Liver (tissue), 9 donors: Measurements from ENCODE around the gene TTC28. TPM values are rescaled to one million over a fixed set of nuclear protein-coding genes. Genes with fewer than 3 reads are reported as not detected.

Source experiments
- DNase-seq: peaks from one replicate; pipeline ENCODE4 v3.0.0-alpha.2; 2017; ENCODE audit warnings: low spot score
- H3K27ac ChIP-seq, 2 donors: one replicate each; pipeline ENCODE4 v1.7.0; 2013; ENCODE audit warnings: inconsistent platforms in 2 of 2, low read length in 2 of 2, control low read depth in 1 of 2, low read depth in 1 of 2, mild to moderate bottlenecking in 1 of 2
- H3K27me3 ChIP-seq, 4 donors: one replicate each; pipeline versions ENCODE4 v1.6.1 to v1.7.0; 2013; ENCODE audit warnings: low read length in 3 of 4, inconsistent platforms in 1 of 4, mild to moderate bottlenecking in 1 of 4, moderate library complexity in 1 of 4; ENCODE audit not compliant: control insufficient read depth in 4 of 4, insufficient read depth in 4 of 4
- H3K36me3 ChIP-seq, 4 donors: one replicate each; pipeline versions ENCODE4 v1.6.1 to v1.7.0; 2013; ENCODE audit warnings: low read length in 3 of 4, mild to moderate bottlenecking in 3 of 4, low read depth in 1 of 4, moderate library complexity in 1 of 4; ENCODE audit not compliant: control insufficient read depth in 4 of 4, insufficient read depth in 3 of 4
- H3K4me1 ChIP-seq, 4 donors: one replicate each; pipeline versions ENCODE4 v1.6.1 to v1.7.0; 2013; ENCODE audit warnings: low read length in 3 of 4, mild to moderate bottlenecking in 3 of 4, moderate library complexity in 1 of 4; ENCODE audit not compliant: control insufficient read depth in 4 of 4, insufficient read depth in 4 of 4
- H3K4me3 ChIP-seq, 3 donors: one replicate each; pipeline versions ENCODE4 v1.6.1 to v1.7.0; 2013; ENCODE audit warnings: low read length in 3 of 3, control low read depth in 1 of 3, low read depth in 1 of 3, mild to moderate bottlenecking in 1 of 3
- H3K9ac ChIP-seq, 2 donors: one replicate each; pipeline ENCODE4 v1.7.0; 2013; ENCODE audit warnings: low read length in 2 of 2, mild to moderate bottlenecking in 2 of 2, moderate library complexity in 2 of 2, control low read depth in 1 of 2, low read depth in 1 of 2
- H3K9me3 ChIP-seq, 4 donors: one replicate each; pipeline versions ENCODE4 v1.6.1 to v1.7.0; 2013; ENCODE audit warnings: low read length in 3 of 4; ENCODE audit not compliant: control insufficient read depth in 4 of 4
- ATF3 ChIP-seq: IDR thresholded peaks from 2 replicates; pipeline ENCODE4 v1.6.1; 2016; ENCODE audit warnings: antibody characterized with exemption
- CTCF ChIP-seq: fragments of 150-350 bp; IDR thresholded peaks from 2 replicates; pipeline ENCODE4 v1.5.1; 2017; ENCODE audit warnings: improper control_type of control experiment, low read depth, low read length; ENCODE audit not compliant: missing input control
- FOXA1 ChIP-seq: IDR thresholded peaks from 2 replicates; pipeline ENCODE4 v1.6.1; 2016; ENCODE audit warnings: antibody characterized with exemption
- FOXA2 ChIP-seq: IDR thresholded peaks from 2 replicates; pipeline ENCODE4 v1.6.1; 2016; ENCODE audit warnings: antibody characterized with exemption
- GABPA ChIP-seq, 2 donors: IDR thresholded peaks in 1 of 2; conservative IDR thresholded peaks in 1 of 2; 2 replicates each; pipeline ENCODE4 v1.6.1; 2016; ENCODE audit warnings: antibody characterized with exemption in 2 of 2, mild to moderate bottlenecking in 1 of 2, moderate library complexity in 1 of 2
- HNF4A ChIP-seq, 2 donors: conservative IDR thresholded peaks; 2 replicates each; pipeline ENCODE4 v1.6.1; 2016; ENCODE audit warnings: antibody characterized with exemption in 2 of 2, mild to moderate bottlenecking in 2 of 2
- HNF4G ChIP-seq: IDR thresholded peaks from 2 replicates; pipeline ENCODE4 v1.6.1; 2016; ENCODE audit warnings: antibody characterized with exemption
- JUND ChIP-seq, 2 donors: IDR thresholded peaks; 2 replicates each; pipeline ENCODE4 v1.6.1; 2016; ENCODE audit warnings: antibody characterized with exemption in 2 of 2
- MAX ChIP-seq: IDR thresholded peaks from 2 replicates; pipeline ENCODE4 v1.6.1; 2016; ENCODE audit warnings: antibody characterized with exemption
- NR2F2 ChIP-seq: IDR thresholded peaks from 2 replicates; pipeline ENCODE4 v1.6.1; 2016; ENCODE audit warnings: antibody characterized with exemption
- RAD21 ChIP-seq, 2 donors: IDR thresholded peaks; 2 replicates each; pipeline ENCODE4 v1.6.1; 2016; ENCODE audit warnings: antibody characterized with exemption in 2 of 2, mild to moderate bottlenecking in 2 of 2
- REST ChIP-seq: IDR thresholded peaks from 2 replicates; pipeline ENCODE4 v1.6.1; 2016; ENCODE audit warnings: antibody characterized with exemption, mild to moderate bottlenecking
- RXRA ChIP-seq, 2 donors: IDR thresholded peaks; 2 replicates each; pipeline ENCODE4 v1.6.1; 2017 to 2018; ENCODE audit warnings: antibody characterized with exemption in 2 of 2, mild to moderate bottlenecking in 1 of 2
- TAF1 ChIP-seq: conservative IDR thresholded peaks from 2 replicates; pipeline ENCODE4 v1.6.1; 2016; ENCODE audit warnings: antibody characterized with exemption, mild to moderate bottlenecking
- YY1 ChIP-seq: IDR thresholded peaks from 2 replicates; pipeline ENCODE4 v1.6.1; 2016; ENCODE audit warnings: antibody characterized with exemption, mild to moderate bottlenecking
- WGBS: extraction: QIAGEN DNeasy Blood & Tissue Kit; methylation state at CpG from one replicate; pipeline ENCODE4 v1.1.7; 2013; 5-methylcytosine and 5-hydroxymethylcytosine counted together
- polyA plus RNA-seq, 2 donors: library from polyadenylated mRNA; stranded (reverse) in 1 of 2; unstranded in 1 of 2; fragments of 200-250 nt in 1 of 2; fragments of >200 nt in 1 of 2; fragmentation: Nextera tagmentation in 1 of 2; extraction: Ambion mirVana in 1 of 2; gene quantifications; one replicate each; pipeline versions ENCODE4 v1.2.1 to v1.2.3, GENCODE V29; 2013 to 2015
- total RNA-seq, 2 donors: library from RNA; depleted of rRNA; stranded (reverse); fragments of >200 nt; gene quantifications; one replicate each; pipeline ENCODE4 v1.2.3, GENCODE V29; 2014
- TF ChIP-seq, protein P1 (sequence below): IDR thresholded peaks from 2 replicates; pipeline ENCODE4 v1.6.1; 2016; ENCODE audit warnings: antibody characterized with exemption
- donor health status: healthy.
- donor health status: healthy.
- donor health status: healthy.
- donor health status: healthy.
- donor health status: healthy.

The TTC28 gene
- total and polyA plus RNA-seq, 4 donors: 4.2 to 19.4 (median 5.9) TPM

DNA sequence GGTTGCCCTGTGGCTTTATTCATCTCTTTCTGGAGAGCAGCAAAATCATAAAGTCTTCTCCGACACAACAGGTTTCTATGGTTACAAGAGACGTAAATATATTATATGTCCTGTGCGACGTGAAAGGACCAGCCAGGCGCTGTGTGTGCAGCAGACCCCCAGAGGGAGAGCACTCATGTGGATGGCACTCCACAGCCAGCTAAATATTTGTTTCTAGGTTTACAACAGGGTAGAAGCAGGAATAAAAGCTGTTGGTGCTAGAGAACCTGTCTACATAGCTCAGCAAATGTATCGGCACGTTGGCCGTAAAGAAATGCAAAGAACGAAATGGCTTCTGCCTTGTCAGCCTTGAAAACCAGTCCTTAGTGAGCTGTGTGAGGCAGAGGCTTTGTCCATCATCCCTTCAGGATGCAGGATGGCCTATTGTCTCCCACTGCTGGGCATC is 626.8 kb downstream of the TTC28 start:
- no peaks in the 10 kb centered on the region for H3K9me3 ChIP-seq
- no peaks in the 10 kb centered on the region for H3K27me3 ChIP-seq
- no peak overlapping the region for H3K27ac ChIP-seq
- no peaks in the 10 kb centered on the region for H3K4me1 ChIP-seq
- no peak overlapping the region for H3K4me3 ChIP-seq
- TF ChIP-seq FOXA2 (no peak), ATF3 (no peak), TAF1 (no peak), YY1 (no peak), MAX (no peak), GABPA (IDR thresholded peaks at IDR 0.05 in 1 of 2, conservative IDR thresholded peaks at IDR 0.05 in 1 of 2) (no peak), FOXA1 (no peak)
- TF ChIP-seq, protein P1, sequence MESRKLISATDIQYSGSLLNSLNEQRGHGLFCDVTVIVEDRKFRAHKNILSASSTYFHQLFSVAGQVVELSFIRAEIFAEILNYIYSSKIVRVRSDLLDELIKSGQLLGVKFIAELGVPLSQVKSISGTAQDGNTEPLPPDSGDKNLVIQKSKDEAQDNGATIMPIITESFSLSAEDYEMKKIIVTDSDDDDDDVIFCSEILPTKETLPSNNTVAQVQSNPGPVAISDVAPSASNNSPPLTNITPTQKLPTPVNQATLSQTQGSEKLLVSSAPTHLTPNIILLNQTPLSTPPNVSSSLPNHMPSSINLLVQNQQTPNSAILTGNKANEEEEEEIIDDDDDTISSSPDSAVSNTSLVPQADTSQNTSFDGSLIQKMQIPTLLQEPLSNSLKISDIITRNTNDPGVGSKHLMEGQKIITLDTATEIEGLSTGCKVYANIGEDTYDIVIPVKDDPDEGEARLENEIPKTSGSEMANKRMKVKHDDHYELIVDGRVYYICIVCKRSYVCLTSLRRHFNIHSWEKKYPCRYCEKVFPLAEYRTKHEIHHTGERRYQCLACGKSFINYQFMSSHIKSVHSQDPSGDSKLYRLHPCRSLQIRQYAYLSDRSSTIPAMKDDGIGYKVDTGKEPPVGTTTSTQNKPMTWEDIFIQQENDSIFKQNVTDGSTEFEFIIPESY: no peak
- no peak for DNase-seq
- H3K36me3 ChIP-seq: no peaks in the 10 kb centered on the region
- no peak overlapping the region for H3K9ac ChIP-seq
- 93% methylated on average over 9 of the region's 9 CpGs for WGBS

- Histone ChIP-seq H3K27me3 (no peaks in the 10 kb centered on the region), H3K36me3 (peaks cover 0 to 2% (median 0%) of the 10 kb centered on the region in 4 donors), H3K9ac (no peak overlapping the region), H3K4me1 (no peaks in the 10 kb centered on the region), H3K27ac (no peak overlapping the region), H3K9me3 (no peaks in the 10 kb centered on the region), H3K4me3 (no peak overlapping the region)
- 52% methylated on average over 5 of the region's 5 CpGs for WGBS
- TF ChIP-seq NR2F2 (no peak), FOXA2 (no peak), RAD21 (IDR thresholded peaks at IDR 0.05) (peak; percentile 89 to 94), REST (no peak), JUND (IDR thresholded peaks at IDR 0.05) (no peak), FOXA1 (no peak), CTCF (peak; percentile 81), GABPA (IDR thresholded peaks at IDR 0.05 in 1 of 2, conservative IDR thresholded peaks at IDR 0.05 in 1 of 2) (no peak), ATF3 (no peak), HNF4G (no peak), HNF4A (conservative IDR thresholded peaks at IDR 0.05) (no peak), TAF1 (no peak), RXRA (IDR thresholded peaks at IDR 0.05) (no peak), MAX (no peak)
- TF ChIP-seq, protein P1: no peak
- peak; percentile 70 for DNase-seq
Measured at GRCh38 chr22:28051787-28052356, 627.8 kb downstream of the TTC28 start.
